Astrocyte (in vitro differentiated cells and primary cell): ENCODE measurements around the gene NRG3. TPM values are rescaled to one million over a fixed set of nuclear protein-coding genes. Genes with fewer than 3 reads are reported as not detected.

Experiments
- DNase-seq: peaks from one replicate; pipeline ENCODE4 v3.0.0-alpha.2; 2010; ENCODE audit warnings: low read depth
- FAIRE-seq: peaks from 2 replicates; lab custom pipeline; 2011; peaks lifted over from hg19 to GRCh38; lab: Jason Lieb, UNC
- H2AFZ ChIP-seq: 2 replicates; pipeline ENCODE4 v1.6.0; 2012; ENCODE audit warnings: low read depth, low read length, inconsistent platforms
- H3K27ac ChIP-seq: 2 replicates; pipeline ENCODE4 v1.5.1; 2011; ENCODE audit warnings: low read depth, low read length, inconsistent platforms
- H3K27me3 ChIP-seq: 2 replicates; pipeline ENCODE4 v1.6.0; 2011; ENCODE audit warnings: low read length, inconsistent platforms; ENCODE audit not compliant: insufficient read depth
- H3K36me3 ChIP-seq: 2 replicates; pipeline ENCODE4 v1.5.1; 2011; ENCODE audit warnings: low read length, inconsistent platforms; ENCODE audit not compliant: insufficient read depth
- H3K4me1 ChIP-seq: 2 replicates; pipeline ENCODE4 v1.5.1; 2011; ENCODE audit warnings: low read length, inconsistent platforms; ENCODE audit not compliant: insufficient read depth
- H3K4me2 ChIP-seq: 2 replicates; pipeline ENCODE4 v1.6.0; 2012; ENCODE audit warnings: low read length, inconsistent platforms
- H3K4me3 ChIP-seq: 2 replicates; pipeline ENCODE4 v1.5.1; 2011; ENCODE audit warnings: low read depth, mild to moderate bottlenecking, low read length, inconsistent platforms; ENCODE audit not compliant: insufficient read depth
- H3K79me2 ChIP-seq: 2 replicates; pipeline ENCODE4 v1.6.0; 2012; ENCODE audit warnings: mild to moderate bottlenecking, low read length, inconsistent platforms; ENCODE audit not compliant: insufficient read depth
- H3K9ac ChIP-seq: 2 replicates; pipeline ENCODE4 v1.6.0; 2012; ENCODE audit warnings: mild to moderate bottlenecking, low read length, inconsistent platforms
- H3K9me3 ChIP-seq: 2 replicates; pipeline ENCODE4 v1.5.1; 2012; ENCODE audit warnings: low read depth, mild to moderate bottlenecking, low read length, inconsistent platforms; ENCODE audit not compliant: insufficient read depth
- H4K20me1 ChIP-seq: 2 replicates; pipeline ENCODE4 v1.6.0; 2012; ENCODE audit warnings: low read length, inconsistent platforms; ENCODE audit not compliant: insufficient read depth
- H3K27ac Mint-ChIP-seq: one replicate; pipeline ENCODE4 v1.8.0; 2021; ENCODE audit warnings: mild to moderate bottlenecking, mixed read lengths; ENCODE audit not compliant: unreplicated experiment
- H3K27me3 Mint-ChIP-seq: one replicate; pipeline ENCODE4 v1.8.0; 2021; ENCODE audit warnings: low read depth, mixed read lengths; ENCODE audit not compliant: unreplicated experiment
- H3K36me3 Mint-ChIP-seq: one replicate; pipeline ENCODE4 v1.8.0; 2021; ENCODE audit warnings: low read depth, mixed read lengths; ENCODE audit not compliant: unreplicated experiment
- H3K4me1 Mint-ChIP-seq: one replicate; pipeline ENCODE4 v1.8.0; 2021; ENCODE audit warnings: low read depth, mixed read lengths; ENCODE audit not compliant: unreplicated experiment
- H3K4me3 Mint-ChIP-seq: one replicate; pipeline ENCODE4 v1.8.0; 2021; ENCODE audit warnings: mild to moderate bottlenecking, moderate library complexity, mixed read lengths; ENCODE audit not compliant: unreplicated experiment
- H3K9me3 Mint-ChIP-seq: one replicate; pipeline ENCODE4 v1.8.0; 2021; ENCODE audit warnings: mild to moderate bottlenecking, mixed read lengths; ENCODE audit not compliant: unreplicated experiment
- EZH2 ChIP-seq: IDR thresholded peaks from 2 replicates; pipeline ENCODE4 v1.6.1; 2012; ENCODE audit warnings: mild to moderate bottlenecking, low read length, inconsistent platforms; ENCODE audit not compliant: insufficient read depth
- total RNA-seq: library from RNA; stranded (reverse); gene quantifications from 2 replicates; pipeline ENCODE4 v1.2.1, GENCODE V29; 2021
- TF ChIP-seq, protein P1 (sequence below): IDR thresholded peaks from 2 replicates; pipeline ENCODE4 v1.5.1; 2011; ENCODE audit warnings: low read depth, mild to moderate bottlenecking, inconsistent platforms, low read length, moderate library complexity; ENCODE audit not compliant: insufficient read depth

NRG3 gene
- total RNA-seq, 1 donor from 2014 or later = 2.1 TPM

DNA sequence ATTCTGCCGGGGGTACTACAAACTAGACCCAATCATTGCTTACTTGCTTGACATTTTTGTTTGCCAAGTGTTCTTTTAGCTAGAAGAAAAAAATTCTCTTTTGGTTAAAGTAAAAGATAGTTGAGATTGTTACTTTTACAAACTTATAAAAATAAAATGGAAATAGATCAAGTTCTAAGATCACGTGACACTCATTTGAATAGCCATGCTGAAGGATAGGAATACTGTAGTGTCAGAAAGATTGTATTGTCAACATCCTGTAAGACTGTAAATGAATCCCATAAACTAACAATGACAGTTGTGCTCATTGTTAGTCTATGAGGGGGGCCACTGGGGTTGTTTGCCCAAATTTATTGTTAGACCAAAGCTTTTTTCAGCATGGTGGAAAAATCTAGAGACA lies 10.5 kb downstream of the NRG3 start:
- Mint-ChIP-seq H3K4me3 (no peak overlapping the region), H3K27ac (no peak overlapping the region), H3K27me3 (no peaks in the 10 kb centered on the region), H3K4me1 (peaks cover 18% of the 10 kb centered on the region), H3K36me3 (no peaks in the 10 kb centered on the region), H3K9me3 (no peaks in the 10 kb centered on the region)
- Histone ChIP-seq H3K27me3 (no peaks in the 10 kb centered on the region), H3K9me3 (no peaks in the 10 kb centered on the region), H3K4me1 (no peaks in the 10 kb centered on the region), H3K4me3 (no peak overlapping the region), H3K79me2 (no peaks in the 10 kb centered on the region), H4K20me1 (no peaks in the 10 kb centered on the region), H3K36me3 (no peaks in the 10 kb centered on the region), H2AFZ (no peak overlapping the region), H3K27ac (no peak overlapping the region), H3K4me2 (no peak overlapping the region), H3K9ac (no peak overlapping the region)
- DNase-seq (no peak), FAIRE-seq (no peak)
- TF ChIP-seq, protein P1, sequence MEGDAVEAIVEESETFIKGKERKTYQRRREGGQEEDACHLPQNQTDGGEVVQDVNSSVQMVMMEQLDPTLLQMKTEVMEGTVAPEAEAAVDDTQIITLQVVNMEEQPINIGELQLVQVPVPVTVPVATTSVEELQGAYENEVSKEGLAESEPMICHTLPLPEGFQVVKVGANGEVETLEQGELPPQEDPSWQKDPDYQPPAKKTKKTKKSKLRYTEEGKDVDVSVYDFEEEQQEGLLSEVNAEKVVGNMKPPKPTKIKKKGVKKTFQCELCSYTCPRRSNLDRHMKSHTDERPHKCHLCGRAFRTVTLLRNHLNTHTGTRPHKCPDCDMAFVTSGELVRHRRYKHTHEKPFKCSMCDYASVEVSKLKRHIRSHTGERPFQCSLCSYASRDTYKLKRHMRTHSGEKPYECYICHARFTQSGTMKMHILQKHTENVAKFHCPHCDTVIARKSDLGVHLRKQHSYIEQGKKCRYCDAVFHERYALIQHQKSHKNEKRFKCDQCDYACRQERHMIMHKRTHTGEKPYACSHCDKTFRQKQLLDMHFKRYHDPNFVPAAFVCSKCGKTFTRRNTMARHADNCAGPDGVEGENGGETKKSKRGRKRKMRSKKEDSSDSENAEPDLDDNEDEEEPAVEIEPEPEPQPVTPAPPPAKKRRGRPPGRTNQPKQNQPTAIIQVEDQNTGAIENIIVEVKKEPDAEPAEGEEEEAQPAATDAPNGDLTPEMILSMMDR = no peak
- no peak for TF ChIP-seq EZH2

DNA sequence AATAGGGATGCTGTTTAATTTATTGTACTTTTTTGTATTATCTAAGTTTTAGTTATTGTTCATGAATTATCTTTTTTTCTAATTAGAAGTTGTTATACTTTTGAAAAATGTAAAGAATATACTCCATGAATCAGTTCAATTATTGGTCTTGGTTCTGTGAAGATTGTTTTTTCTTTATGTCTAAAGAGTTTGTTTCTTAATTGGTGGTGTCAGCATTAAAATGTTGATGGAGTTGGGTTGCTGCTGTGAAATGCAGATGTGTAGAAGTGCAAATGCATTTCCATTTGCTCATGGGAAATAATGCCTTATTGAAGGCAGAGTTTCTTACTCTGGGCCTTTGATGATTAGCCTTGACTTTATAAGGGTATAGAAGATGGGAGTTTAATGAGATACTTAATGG lies 11.9 kb downstream of the NRG3 start:
- H3K4me3 ChIP-seq = no peak overlapping the region
- H3K79me2 ChIP-seq = no peaks in the 10 kb centered on the region
- Mint-ChIP-seq H3K36me3 (no peaks in the 10 kb centered on the region), H3K9me3 (no peaks in the 10 kb centered on the region), H3K4me1 (peaks cover 19% of the 10 kb centered on the region), H3K27me3 (peaks cover 2% of the 10 kb centered on the region), H3K27ac (no peak overlapping the region), H3K4me3 (no peak overlapping the region)
- H3K27me3 ChIP-seq = no peaks in the 10 kb centered on the region
- DNase-seq (no peak), FAIRE-seq (no peak)
- no peak overlapping the region for H3K9ac ChIP-seq
- TF ChIP-seq, protein P1 = no peak
- no peak for TF ChIP-seq EZH2
- H3K4me1 ChIP-seq = no peaks in the 10 kb centered on the region
- H2AFZ ChIP-seq = no peak overlapping the region
- H3K36me3 ChIP-seq = no peaks in the 10 kb centered on the region
- H3K4me2 ChIP-seq = no peak overlapping the region
- H3K9me3 ChIP-seq = no peaks in the 10 kb centered on the region
- H3K27ac ChIP-seq = no peak overlapping the region
- H4K20me1 ChIP-seq = no peaks in the 10 kb centered on the region

DNA sequence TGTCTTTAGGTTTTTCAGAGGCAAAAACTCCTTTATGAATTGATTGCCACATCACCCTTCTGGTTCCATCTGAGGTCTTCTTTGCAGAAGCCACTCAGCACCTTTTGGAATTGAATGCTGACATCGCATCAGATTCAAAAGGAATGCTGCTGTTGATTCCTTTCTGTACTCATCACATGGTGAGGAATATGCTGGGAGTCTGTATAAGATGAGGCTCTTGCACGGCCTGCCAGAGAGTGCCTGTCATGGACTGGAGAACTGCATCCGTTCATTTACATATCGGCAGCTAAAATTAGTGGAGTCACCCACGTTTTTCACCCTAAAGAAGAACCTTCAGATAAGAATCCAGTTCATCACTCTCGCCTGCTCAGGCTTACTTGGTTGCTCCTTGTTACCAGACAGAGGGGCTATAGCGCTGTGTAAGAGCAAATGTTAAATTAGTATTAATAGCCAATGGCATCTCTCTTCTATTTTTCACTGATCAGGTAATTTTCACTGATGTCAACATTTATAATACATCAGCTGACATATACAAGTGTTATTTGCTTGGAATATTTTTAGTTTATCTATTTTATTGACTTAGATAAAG lies 14.3 kb downstream of the NRG3 start:
- Histone ChIP-seq H3K79me2 (no peaks in the 10 kb centered on the region), H3K36me3 (no peaks in the 10 kb centered on the region), H2AFZ (no peak overlapping the region), H3K4me3 (no peak overlapping the region), H3K4me2 (peak overlapping the region; percentile 2), H3K9ac (no peak overlapping the region), H3K27ac (no peak overlapping the region), H4K20me1 (no peaks in the 10 kb centered on the region), H3K27me3 (no peaks in the 10 kb centered on the region), H3K9me3 (no peaks in the 10 kb centered on the region), H3K4me1 (no peaks in the 10 kb centered on the region)
- Mint-ChIP-seq H3K36me3 (no peaks in the 10 kb centered on the region), H3K4me1 (peaks cover 19% of the 10 kb centered on the region), H3K9me3 (no peaks in the 10 kb centered on the region), H3K27me3 (peaks cover 2% of the 10 kb centered on the region), H3K4me3 (no peak overlapping the region), H3K27ac (no peak overlapping the region)
- no peak for DNase-seq
- no peak for TF ChIP-seq EZH2
- TF ChIP-seq, protein P1 = no peak
- no peak for FAIRE-seq
